OCI-LY7 (cell line): ENCODE measurements around the gene SOX18.

Experiments
- EZH2phosphoT487 ChIP-seq: fragments of 200-600 bp; sonication (generic); IDR thresholded peaks from 2 replicates; pipeline ENCODE4 v1.6.1; 2018; ENCODE audit warnings: low read depth, borderline replicate concordance, mild to moderate bottlenecking, mixed run types, antibody characterized with exemption, low read length, moderate library complexity, mixed read lengths
- TF ChIP-seq, protein P1 (sequence below): fragments of 200-600 bp; sonication (generic); conservative IDR thresholded peaks from 2 replicates; pipeline ENCODE4 v1.5.1; 2014; ENCODE audit warnings: mild to moderate bottlenecking, antibody characterized with exemption, low read length, moderate library complexity, mixed read lengths

DNA sequence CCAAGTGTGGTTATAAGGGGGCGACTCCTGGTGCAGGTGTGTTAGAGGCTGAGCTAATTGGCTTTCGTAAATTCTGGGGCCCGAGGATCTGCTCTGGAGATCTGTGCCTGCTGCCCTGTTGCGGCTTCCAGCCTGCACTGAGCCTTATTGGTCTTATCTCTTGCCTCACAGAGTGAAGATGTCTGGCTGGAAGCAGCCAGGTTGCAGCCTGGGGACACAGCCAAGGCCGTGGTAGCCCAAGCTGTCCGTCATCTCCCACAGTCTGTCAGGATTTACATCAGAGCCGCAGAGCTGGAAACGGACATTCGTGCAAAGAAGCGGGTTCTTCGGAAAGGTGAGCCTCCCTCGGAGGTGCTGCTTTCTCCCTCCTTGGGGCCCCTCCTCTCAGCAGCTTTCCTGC, 48.5 kb downstream of the SOX18 start:
- TF ChIP-seq, protein P1, sequence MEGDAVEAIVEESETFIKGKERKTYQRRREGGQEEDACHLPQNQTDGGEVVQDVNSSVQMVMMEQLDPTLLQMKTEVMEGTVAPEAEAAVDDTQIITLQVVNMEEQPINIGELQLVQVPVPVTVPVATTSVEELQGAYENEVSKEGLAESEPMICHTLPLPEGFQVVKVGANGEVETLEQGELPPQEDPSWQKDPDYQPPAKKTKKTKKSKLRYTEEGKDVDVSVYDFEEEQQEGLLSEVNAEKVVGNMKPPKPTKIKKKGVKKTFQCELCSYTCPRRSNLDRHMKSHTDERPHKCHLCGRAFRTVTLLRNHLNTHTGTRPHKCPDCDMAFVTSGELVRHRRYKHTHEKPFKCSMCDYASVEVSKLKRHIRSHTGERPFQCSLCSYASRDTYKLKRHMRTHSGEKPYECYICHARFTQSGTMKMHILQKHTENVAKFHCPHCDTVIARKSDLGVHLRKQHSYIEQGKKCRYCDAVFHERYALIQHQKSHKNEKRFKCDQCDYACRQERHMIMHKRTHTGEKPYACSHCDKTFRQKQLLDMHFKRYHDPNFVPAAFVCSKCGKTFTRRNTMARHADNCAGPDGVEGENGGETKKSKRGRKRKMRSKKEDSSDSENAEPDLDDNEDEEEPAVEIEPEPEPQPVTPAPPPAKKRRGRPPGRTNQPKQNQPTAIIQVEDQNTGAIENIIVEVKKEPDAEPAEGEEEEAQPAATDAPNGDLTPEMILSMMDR, result no peak
- no peak for TF ChIP-seq EZH2phosphoT487
